HG03025 (cell line): ENCODE data around the gene CAMK2A.

ENCODE experiments used
- ATAC-seq: cut with Tn5 transposase; IDR thresholded peaks from one replicate; pipeline ENCODE4 v1.9.1; 2021; ENCODE audit warnings: mild to moderate bottlenecking, moderate library complexity; ENCODE audit not compliant: unreplicated experiment, low FRiP score

CAMK2A gene

DNA sequence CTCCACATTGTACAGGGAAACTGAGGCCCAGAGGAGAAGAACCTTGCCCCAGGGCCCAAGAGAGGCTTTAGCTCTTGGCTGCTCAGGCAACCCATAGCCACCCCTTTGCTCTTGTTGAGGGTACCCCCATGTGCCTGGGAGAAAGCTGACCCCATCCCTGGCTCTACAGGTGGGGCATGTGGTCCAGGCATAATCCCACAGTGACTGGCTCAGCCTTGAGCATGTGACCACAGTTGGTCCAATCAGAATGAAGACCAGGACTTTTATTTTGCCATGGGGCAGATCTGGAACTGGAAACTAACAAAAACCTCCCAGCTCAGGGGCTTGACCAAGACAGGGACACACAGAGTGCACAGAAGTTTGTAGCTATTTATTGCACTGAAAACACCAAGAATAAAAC lies 70.4 kb downstream of the CAMK2A start:
- ATAC-seq, result no peak

DNA sequence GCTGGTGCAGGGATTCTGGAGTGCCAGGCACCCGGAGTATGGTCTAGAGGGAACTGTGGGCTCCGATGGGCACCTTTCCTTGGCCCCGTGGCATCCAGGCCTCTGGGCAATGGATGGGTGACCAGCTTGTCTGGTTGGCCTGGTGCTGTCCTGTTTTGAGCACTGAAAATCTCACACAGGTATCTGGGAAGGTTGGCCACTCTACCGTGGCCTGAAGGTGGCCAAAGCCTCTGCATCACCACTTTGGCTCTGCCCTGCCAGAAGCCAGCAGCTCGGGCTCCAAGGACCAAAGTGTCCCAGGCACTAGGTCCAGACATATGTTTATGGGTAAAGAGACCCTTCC lies 70.9 kb downstream of the CAMK2A start:
- no peak for ATAC-seq

DNA sequence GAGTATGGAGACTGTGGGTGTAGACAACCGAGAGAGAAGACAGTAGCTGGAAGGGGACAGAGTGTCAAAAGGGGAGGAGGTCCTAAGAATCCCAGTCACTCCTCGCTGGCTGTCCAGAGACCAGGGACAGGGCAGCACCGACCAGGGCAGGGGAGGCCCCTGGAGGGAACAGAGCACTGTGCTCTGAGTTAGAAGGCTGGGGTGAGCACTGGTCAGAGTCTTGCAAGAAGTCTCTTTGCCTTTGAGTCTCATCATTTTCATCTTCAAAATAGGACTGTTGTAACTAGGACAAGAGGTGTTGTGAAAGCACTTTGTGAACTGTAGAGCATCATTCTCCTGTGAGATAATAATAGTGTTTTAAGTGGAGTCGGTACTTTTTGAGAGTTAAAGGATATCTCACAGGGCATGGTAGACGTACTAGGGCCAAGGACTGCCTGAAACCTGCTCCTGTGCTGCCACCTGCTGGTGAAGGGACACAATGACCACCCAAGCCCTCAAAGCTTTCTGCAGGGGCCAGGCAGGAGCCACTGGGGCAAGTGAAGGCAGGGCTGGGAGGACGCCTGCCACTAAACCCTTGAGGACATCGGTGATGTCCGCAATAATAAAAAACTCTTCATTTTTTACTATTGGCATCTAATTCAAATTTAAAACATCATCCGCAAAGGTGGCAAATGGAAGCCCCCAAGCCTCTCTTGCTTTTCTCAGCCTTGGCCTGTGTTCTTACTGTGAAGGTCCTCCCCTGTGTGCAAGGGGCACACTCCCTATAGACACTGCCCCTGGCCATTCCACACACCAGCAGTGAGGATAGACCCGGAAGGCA lies 71.5 kb downstream of the CAMK2A start:
- no peak for ATAC-seq

DNA sequence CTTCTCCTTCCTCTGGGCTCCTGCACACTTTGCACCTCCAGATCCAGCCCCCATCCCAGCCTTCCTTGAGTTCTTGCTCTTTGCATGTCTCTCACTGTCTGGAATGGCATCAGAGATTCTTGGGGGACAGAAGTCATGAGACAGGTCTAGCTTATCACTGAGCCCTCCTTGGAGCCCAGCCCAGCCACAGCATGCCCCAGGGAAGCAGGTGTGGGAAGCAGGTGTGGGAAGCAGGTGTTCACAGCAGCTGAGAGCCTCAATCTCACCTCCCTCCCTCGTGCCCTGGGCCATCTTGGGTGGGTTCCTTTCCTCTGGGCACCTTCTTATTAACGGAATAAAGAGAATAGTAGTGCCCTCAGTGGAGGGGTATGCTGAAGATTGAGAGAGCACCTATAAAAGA lies 72.5 kb downstream of the CAMK2A start:
- ATAC-seq, result no peak

DNA sequence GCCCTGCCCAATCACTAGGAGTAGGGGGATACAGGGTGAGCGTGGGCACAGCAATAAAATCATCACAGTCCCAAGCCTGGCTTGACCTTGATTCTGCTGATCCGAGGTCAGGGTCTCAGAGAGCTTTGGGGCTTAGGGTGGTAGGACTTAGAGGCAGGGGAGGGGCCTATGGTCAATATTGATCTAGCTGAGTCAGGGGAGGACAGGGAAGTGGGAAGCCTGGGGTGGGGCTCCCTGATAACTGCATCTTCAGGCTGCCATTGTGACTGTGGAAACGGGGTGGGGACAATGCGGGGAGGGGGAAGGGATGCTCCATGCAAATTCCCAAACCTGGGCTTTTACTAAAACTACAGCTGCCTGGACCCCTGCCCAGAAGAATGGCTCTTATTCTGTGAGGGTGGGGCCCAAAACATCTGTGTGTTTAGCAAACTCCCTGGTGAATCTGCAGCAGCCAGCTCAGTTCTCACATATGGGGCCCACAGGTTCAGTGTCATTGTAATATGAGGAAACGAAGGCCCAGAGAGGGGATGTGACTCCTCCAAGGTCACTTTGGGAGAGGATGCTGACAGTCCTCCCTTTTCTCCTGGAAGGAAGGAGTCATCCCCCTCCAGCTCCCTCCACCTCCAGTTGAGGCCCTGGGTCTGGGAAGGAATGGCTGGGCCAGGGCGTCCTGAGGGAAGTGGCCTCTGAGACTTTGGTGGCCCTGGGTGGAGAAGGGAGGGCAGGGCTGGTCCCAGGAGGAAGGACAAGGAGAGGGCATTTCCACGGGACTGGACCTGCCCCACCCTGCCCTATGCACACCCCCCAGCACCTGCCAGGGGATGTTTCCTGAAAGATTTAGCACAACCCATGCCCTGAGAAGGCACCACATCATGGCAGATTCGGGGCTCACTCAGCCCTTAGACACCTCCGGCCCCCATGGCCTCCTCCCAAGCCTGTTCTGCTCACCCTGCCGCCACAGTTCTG lies 73.3 kb downstream of the CAMK2A start:
- ATAC-seq, result no peak

DNA sequence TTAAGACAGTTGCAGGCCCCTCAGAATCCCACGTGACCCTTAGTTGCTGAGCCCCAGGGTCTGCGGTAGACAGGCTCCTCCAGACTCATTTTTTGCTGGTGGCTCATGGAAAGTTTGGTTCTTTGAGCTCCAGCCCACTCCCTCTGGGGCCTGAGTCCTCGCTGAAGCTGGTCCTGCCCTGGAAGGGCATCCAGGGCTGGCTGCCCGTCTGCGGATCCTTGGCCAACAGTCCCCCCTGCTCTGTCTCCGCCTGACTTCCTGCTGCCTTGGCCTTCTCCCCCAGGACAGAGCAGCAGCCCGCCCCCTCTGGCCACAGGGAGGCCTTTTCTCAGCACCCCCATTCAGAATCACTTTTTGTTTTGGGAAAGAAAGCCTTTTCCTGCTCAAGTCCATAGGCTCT lies 75.3 kb downstream of the CAMK2A start:
- ATAC-seq, result no peak

DNA sequence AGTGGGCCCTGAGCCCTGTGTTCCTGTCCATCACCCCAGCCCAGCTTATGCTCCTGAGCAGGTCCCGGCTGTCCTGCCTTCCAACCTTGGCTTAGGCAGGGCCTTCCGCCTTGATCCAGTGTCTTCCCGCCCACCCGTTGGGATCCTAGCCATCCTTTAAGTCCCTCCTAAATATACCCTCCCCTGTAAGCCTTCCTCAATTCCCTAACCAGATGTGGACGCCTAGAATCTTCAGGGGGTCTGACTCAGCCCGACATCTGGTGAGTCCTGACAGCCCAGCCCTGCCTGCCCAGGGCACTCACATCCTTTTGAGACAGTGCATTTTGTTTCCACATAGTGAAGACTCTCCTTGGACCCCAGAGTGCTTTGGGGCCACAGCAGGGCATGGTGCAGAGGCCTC lies 76.0 kb downstream of the CAMK2A start:
- no peak for ATAC-seq

DNA sequence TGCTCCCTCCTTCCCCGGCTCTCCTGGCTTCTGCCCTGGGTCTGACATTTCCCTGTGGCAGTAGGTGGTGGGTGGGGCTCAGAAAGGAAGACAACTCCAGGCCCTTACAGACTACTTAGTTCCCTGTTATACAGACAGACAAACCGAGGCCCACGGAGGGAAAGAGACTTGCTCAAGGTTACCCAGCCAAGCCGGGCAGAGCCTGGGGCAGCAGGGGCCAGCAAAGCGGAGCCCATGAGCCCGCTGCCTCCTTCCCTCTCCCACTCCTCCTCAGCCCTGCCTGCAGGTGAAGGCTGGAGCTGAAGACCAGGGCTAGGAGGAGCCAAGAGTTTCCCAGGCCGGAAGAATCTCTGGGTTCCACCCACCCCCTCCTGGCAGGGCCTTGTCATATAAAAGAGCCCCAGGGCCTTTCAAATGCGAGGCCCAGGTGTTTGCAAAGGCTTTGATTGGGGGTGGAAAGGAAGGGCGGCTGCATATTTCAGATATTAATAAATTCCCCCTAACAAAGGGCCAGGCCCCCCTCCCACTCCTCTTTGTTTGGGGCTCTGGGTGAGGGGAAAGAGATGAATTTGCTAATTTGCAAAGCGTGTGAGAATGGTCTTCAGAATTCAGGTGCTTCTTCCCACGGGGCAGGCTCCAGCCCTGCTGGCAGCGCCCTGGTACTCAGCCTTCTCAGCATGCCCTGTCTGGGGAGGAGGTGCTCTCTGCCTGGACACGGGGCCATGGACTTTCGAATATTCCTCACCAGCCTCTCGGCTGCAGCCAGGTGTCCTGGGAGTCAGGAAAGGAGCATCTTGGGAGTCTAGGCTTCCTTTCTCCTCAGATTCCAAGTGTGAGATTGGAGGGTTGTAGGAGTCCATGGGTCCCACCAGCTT lies 78.2 kb downstream of the CAMK2A start:
- no peak for ATAC-seq

DNA sequence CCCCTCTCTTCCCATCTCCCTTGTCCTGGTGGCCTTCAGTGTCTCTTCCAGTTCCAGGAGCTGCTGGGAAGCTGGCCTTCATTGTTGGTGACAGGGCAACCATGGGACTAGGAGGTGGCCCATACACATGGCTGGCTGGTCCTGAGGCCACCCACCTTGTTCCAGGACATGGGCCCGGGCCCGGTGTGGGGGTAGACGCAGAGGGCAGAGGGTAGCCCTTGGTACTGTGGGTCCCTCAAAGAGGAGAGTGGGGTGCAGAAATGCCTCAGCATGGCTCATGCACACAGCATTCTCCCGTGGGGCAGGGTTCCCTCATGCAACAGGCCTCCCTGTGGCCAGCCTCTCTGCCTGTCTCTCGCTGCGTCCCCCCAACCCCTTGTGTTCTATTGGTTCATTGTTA lies 78.9 kb downstream of the CAMK2A start:
- no peak for ATAC-seq

DNA sequence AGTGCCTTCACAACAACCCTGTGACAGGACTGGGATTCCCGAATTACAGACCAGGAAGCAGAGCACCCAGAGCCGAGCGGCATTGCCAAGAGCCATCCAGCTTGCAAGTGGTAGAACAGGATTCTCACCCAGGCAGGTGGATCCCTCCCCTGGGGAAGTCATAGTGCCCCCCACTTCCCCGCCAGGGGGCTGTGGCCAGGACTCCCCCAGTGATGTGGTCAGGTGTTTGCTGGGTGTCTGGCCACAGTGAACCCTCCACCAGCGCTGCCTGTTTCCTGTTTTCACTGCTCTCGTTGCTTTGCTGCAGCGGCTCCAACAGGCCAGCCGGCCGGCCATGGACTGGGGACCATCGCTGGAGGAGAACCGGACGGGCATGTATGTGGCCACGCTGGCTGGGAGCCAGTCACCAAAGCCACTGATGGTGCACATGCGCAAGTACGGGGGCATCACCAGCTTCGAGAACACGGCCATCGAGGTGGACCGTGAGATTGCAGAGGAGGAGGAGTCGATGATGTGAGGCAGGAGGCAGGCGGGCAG lies 80.4 kb downstream of the CAMK2A start:
- no peak for ATAC-seq

DNA sequence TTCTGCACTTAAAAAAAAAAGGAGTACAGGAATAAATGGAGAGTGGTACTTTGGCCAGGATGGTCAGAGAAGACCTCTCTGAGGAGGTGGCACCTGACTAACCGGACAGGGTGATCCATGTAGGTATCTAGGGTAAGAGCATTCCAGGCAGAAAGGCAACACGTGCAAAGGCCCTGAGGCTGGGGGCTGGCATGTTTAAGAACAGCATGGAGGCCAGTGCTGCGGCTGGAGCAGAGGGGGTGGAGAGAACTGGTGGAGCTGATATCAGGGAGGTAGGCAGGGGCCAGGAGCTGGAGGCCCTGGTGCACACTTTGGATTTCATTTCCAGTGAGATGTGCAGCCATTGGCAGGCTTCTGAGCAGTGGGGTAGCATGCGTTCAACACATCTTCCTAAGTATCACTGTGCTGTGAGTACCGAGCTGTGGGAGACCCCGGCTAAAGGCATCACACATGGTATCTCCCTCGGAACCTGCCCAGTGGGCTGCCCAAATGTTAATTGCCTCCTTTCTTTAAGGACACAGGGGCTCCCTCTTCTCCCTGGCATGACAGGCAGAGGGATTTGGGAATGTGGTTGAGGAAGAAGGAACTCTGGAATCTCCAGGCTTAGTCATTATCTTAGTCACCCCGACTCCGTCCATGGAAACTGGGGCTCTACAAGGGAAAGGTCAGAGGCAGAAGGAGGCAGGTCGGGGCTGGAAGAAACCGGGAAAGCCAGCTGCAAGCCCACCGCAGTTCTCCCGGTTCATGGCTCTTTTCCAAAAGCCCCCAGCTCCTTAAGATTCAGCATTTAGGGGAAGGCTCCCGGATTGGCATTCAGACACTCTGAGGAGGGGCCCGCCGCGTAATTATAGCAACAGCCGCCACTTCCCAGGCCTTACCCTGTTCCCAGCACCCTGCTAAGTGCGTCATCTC lies 81.1 kb downstream of the CAMK2A start:
- ATAC-seq, result no peak

DNA sequence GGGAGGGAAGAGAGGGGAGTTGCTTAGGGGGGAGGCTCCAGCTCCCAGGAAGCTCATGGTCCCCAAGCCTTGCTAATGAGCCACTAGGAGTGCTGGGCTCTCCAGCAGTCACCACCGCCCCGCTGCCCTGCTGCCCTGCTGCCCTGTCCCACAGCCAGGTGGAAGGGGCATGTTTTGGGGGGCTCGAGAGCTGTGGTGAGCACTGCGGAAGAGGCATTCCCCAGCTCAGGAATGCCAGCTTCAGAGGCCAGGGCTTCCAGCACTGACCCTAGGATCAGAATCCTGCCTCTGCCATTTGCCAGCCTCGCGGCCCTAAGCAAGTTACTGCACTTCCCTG lies 82.8 kb downstream of the CAMK2A start:
- ATAC-seq, result no peak

DNA sequence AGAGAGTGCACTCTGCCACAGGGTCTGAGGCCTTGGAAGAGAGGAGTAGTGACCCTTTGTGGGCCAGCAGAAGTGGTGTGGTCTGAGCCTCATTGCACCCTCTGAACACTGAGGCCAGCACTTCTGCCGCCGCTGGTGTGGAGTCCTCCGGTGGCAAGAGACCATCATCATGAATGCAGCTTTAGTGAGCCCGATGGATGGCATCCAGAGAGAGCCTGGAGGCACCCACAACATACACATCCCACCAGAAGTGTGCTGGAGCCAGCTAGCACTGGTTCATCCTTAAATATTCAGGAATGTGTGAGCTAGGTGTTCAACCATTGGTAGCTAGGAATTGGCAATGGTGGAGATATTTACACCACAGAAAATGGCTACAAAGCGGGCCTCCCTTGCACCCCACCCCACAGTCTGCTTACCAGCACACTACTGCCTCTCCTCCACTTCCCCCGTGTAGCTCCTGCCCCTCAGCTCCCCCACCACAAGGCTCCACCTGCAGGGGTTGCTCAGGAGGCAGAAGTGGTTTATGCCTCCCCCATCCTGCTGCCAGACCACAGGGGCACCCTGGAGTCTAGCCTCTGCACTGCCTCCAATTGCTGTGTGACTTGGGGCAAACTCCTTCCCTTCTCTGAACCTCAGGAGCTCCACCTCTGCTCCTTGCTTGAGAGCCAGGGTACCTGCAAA lies 83.3 kb downstream of the CAMK2A start:
- ATAC-seq, result no peak

DNA sequence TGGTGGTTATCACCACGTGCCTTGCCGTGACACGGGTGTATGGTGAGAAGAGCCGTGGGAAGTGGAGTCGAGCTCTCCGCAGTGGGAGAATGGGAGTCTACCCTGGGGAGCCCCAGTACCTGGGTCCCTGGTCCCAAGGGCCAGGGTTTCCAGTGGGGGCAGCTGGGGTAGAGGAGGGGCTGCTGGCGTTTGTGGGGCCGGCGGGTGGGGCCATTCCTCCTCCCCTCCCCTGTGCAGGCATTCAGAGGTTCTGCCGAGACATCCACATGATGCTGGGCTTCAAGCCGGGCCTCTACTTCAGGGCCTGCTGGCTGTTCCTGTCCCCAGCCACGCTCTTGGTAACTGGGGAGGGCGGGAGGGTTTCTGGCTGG lies 85.0 kb downstream of the CAMK2A start:
- no peak for ATAC-seq

DNA sequence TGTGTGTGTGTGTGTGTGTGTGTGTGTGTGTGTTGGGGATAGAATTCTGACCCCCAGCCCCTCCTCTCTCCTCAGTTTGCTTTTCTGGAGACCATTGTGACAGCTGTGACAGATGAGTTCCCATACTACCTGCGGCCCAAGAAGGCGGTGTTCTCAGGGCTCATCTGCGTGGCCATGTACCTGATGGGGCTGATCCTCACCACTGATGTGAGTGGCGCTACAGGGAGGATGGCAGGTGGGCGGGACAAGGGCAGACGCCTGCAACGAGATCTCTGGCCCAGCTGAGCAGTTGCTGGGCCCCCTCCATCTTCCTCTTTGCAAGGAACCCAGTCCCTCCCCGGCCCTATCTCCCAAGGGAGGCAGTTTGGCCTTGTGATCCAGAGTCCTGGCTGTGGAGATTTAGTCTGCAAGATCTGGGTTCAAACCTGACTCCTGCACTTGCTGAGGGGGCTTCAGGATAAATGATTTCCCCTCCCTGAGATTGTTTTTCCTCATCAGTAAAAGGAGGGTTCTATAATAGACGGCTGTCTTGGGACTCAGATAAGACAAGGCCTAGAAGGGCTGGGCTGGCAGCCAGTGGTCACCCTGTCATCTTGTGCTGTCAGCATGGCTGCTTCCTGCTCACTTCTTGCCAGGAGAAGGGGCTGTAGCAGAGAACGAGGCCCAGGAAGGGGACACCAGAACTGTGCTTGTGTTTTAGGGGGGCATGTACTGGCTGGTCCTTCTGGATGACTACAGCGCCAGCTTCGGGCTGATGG lies 85.6 kb downstream of the CAMK2A start:
- no peak for ATAC-seq

DNA sequence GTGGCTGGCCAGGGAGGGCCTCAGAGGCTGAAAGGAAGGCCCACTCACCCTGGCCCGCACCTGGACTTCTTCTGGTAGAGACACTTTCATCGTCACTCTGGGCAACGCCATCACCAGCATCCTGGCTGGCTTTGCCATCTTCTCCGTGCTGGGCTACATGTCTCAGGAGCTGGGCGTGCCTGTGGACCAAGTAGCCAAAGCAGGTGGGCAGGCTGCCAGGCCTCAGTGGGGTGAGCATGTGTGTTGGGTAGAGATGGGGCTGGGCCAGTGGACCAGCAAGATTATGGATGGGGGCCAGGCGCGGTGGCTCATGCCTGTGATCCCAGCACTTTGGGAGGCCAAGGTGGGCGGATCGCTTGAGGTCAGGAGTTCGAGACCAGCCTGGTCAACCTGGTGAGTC lies 87.1 kb downstream of the CAMK2A start:
- no peak for ATAC-seq

DNA sequence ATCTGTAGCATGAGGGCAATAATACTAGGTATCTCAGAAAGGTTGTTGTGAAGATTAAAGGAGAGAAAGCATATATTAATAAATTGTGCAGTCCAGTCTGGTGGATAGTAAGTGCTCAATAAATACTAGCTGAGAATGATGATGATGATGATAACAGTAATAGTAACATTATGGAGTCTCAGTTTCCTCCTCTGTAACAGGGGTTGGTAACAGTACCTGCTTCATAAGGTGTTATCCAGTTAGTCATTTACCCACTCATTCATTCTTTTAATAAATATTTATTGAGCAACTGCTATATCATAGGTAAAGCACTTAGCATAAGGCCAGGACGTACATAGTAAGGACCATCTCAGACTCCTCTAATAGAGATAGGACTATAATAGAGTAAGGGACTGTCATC lies 92.1 kb downstream of the CAMK2A start:
- no peak for ATAC-seq

DNA sequence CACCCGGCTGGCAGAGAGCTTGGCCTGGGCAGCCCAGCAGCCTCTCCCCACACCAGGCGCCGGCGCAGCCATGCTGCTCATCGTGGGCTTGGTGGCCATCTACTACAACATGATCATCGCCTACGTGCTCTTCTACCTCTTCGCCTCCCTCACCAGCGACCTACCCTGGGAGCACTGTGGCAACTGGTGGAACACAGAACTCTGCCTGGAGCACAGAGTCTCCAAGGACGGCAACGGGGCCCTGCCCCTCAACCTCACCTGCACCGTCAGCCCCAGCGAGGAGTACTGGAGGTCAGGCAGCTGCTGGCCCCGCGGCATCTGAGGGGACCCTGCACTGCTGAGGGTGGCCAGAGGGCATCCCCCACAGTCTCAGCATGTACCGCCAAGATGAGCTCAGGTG lies 92.6 kb downstream of the CAMK2A start:
- no peak for ATAC-seq
